Retinal pigment epithelial cell (primary cell): ENCODE measurements around the gene ZYG11A.

Source experiments
- DNase-seq: peaks from one replicate; pipeline ENCODE4 v3.0.0-alpha.2; 2010; ENCODE audit warnings: low read depth
- H3K4me3 ChIP-seq: 2 replicates; pipeline ENCODE4 v1.5.1; 2011; ENCODE audit warnings: mild to moderate bottlenecking, low read length, control low read depth, moderate library complexity
- TF ChIP-seq, protein P1 (sequence below): conservative IDR thresholded peaks from 2 replicates; pipeline ENCODE4 v1.5.1; 2011; ENCODE audit warnings: low read depth, low read length, control low read depth, inconsistent platforms

ZYG11A gene

GRCh38 chr1:52904927-52905698, 62.6 kb downstream of the ZYG11A start:
- no peak for DNase-seq
- H3K4me3 ChIP-seq = no peak overlapping the region
- TF ChIP-seq, protein P1, sequence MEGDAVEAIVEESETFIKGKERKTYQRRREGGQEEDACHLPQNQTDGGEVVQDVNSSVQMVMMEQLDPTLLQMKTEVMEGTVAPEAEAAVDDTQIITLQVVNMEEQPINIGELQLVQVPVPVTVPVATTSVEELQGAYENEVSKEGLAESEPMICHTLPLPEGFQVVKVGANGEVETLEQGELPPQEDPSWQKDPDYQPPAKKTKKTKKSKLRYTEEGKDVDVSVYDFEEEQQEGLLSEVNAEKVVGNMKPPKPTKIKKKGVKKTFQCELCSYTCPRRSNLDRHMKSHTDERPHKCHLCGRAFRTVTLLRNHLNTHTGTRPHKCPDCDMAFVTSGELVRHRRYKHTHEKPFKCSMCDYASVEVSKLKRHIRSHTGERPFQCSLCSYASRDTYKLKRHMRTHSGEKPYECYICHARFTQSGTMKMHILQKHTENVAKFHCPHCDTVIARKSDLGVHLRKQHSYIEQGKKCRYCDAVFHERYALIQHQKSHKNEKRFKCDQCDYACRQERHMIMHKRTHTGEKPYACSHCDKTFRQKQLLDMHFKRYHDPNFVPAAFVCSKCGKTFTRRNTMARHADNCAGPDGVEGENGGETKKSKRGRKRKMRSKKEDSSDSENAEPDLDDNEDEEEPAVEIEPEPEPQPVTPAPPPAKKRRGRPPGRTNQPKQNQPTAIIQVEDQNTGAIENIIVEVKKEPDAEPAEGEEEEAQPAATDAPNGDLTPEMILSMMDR = peak; percentile 50

DNA sequence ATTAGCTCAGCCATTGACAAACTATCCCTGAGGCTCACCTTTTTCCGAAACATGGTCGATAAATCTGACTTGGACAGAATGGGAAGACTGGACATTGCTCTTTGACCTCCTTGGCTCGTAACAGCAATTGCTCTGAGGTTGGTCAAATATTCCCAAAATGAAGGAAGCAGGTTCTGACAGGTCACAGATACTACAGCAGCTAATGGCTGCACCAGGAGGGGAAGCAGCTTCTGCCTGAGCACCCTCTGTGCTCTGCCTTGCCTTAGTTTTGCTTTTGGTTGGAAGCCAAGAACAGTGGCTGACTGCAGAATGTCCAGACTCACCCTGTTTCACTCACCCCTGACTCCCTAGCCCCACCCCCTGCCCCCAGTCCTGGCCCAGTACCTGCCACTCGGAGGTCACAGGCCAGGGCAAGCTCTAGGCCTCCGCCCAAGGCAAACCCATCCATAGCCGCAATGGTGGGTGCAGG, 63.6 kb downstream of the ZYG11A start:
- no peak overlapping the region for H3K4me3 ChIP-seq
- TF ChIP-seq, protein P1 = no peak
- DNase-seq = no peak

GRCh38 chr1:52907068-52907811, 64.7 kb downstream of the ZYG11A start:
- TF ChIP-seq, protein P1 = no peak
- no peak overlapping the region for H3K4me3 ChIP-seq
- DNase-seq = no peak

- no peak overlapping the region for H3K4me3 ChIP-seq
- DNase-seq = no peak
- TF ChIP-seq, protein P1 = no peak
Measured at GRCh38 chr1:52907812-52908153, 65.2 kb downstream of the ZYG11A start.

GRCh38 chr1:52911541-52911940, 69.0 kb downstream of the ZYG11A start:
- DNase-seq = no peak
- TF ChIP-seq, protein P1 = no peak
- no peak overlapping the region for H3K4me3 ChIP-seq

DNA sequence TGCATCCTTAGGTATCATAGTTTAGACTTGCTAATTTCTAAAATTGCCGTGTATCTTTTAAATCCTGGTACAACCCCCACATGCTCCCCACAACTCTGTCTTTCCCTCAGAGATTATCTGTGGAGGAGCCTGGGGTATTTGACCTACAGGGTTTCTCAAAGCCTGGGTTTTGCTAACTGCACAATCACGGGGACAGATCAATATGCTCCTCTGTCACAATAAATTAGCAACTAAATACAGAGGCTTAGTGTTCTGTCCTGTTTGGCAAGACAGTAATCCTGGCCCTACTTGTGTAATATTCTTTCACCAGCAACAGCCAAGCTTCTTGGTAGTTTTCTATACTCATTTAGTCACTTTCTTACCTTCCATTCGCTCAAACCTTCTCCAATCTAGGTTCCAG, 70.5 kb downstream of the ZYG11A start:
- TF ChIP-seq, protein P1 = no peak
- DNase-seq = no peak
- no peak overlapping the region for H3K4me3 ChIP-seq
